WTC11 (cell line): ENCODE measurements around the gene PPIP5K2. TPM values are rescaled to one million over a fixed set of nuclear protein-coding genes. Genes with fewer than 3 reads are reported as not detected.
"Not testable (repeated sequence)": the region's sequence is repeated elsewhere in the genome, so short reads cannot be mapped to it uniquely, and the experiment has no call there.

Source experiments
- ATAC-seq: fragments of 200-7000 bp; cut with Tn5 transposase; 2 replicates; pipeline ENCODE4 v1.10.0; 2021; ENCODE audit warnings: mild to moderate bottlenecking, moderate library complexity
- CTCF ChIA-PET: fragments of 300-600 bp; sonication (Branson Sonifier 250); formaldehyde crosslinking; loops from one replicate; lab custom pipeline; 2021; ENCODE audit warnings: antibody characterized with exemption; lab: Charles Lee
- POLR2A ChIA-PET: fragments of 350-600 bp; sonication (Branson Sonifier 250); formaldehyde crosslinking; loops from one replicate; lab custom pipeline; 2021; ENCODE audit warnings: antibody characterized with exemption; lab: Charles Lee
- DNase-seq: peaks from one replicate; pipeline ENCODE4 v3.0.0; 2021; ENCODE audit warnings: low spot score
- H3K27ac Mint-ChIP-seq: 2 replicates; pipeline ENCODE4 v1.8.0; 2021; ENCODE audit warnings: mixed read lengths
- H3K27me3 Mint-ChIP-seq: 2 replicates; pipeline ENCODE4 v1.8.0; 2021; ENCODE audit warnings: low read depth, mild to moderate bottlenecking, moderate library complexity, mixed read lengths
- H3K36me3 Mint-ChIP-seq: 2 replicates; pipeline ENCODE4 v1.8.0; 2021; ENCODE audit warnings: mixed read lengths
- H3K4me1 Mint-ChIP-seq: 2 replicates; pipeline ENCODE4 v1.8.0; 2022; ENCODE audit warnings: mixed read lengths
- H3K4me3 Mint-ChIP-seq: 2 replicates; pipeline ENCODE4 v1.8.0; 2021; ENCODE audit warnings: mild to moderate bottlenecking, moderate library complexity, mixed read lengths
- H3K9me3 Mint-ChIP-seq: 2 replicates; pipeline ENCODE4 v1.8.0; 2021; ENCODE audit warnings: mixed read lengths
- CBFB ChIP-seq: sonication (generic); formaldehyde crosslinking; IDR thresholded peaks from 2 replicates; pipeline ENCODE4 v1.8.1; 2022; ENCODE audit warnings: mild to moderate bottlenecking, low read depth, missing genetic modification reagents
- CTCF ChIP-seq: fragments of 200-600 bp; IDR thresholded peaks from 2 replicates; pipeline ENCODE4 v1.8.0; 2022; ENCODE audit warnings: antibody characterized with exemption
- ERG ChIP-seq: fragments of 250-450 bp; sonication (Bioruptor Pico); IDR thresholded peaks from 2 replicates; pipeline ENCODE4 v1.8.0; 2021; ENCODE audit warnings: mild to moderate bottlenecking
- HMGA2 ChIP-seq: fragments of 250-450 bp; sonication (Bioruptor Pico); IDR thresholded peaks from 2 replicates; pipeline ENCODE4 v1.4.0; 2021; ENCODE audit warnings: mild to moderate bottlenecking, moderate library complexity
- IRF2 ChIP-seq: sonication (generic); formaldehyde crosslinking; IDR thresholded peaks from 2 replicates; pipeline ENCODE4 v1.8.0; 2022; ENCODE audit warnings: low read depth, missing genetic modification reagents, borderline replicate concordance
- NFATC4 ChIP-seq: fragments of 250-450 bp; sonication (Bioruptor Pico); IDR thresholded peaks from 2 replicates; pipeline ENCODE4 v1.9.0; 2021; ENCODE audit warnings: mild to moderate bottlenecking
- NFE2L1 ChIP-seq: sonication (generic); formaldehyde crosslinking; IDR thresholded peaks from 2 replicates; pipeline ENCODE4 v1.8.1; 2023; ENCODE audit warnings: missing genetic modification reagents
- NFYB ChIP-seq: sonication (generic); formaldehyde crosslinking; conservative IDR thresholded peaks from 2 replicates; pipeline ENCODE4 v1.8.0; 2022; ENCODE audit warnings: low read depth, missing genetic modification reagents
- NR3C1 ChIP-seq: sonication (generic); formaldehyde crosslinking; conservative IDR thresholded peaks from 2 replicates; pipeline ENCODE4 v1.8.1; 2023; ENCODE audit warnings: low read depth, mild to moderate bottlenecking, missing genetic modification reagents
- TCF7 ChIP-seq: sonication (generic); formaldehyde crosslinking; IDR thresholded peaks from 2 replicates; pipeline ENCODE4 v1.8.0; 2022; ENCODE audit warnings: mild to moderate bottlenecking, low read depth, missing genetic modification reagents, moderate library complexity
- USF1 ChIP-seq: sonication (generic); formaldehyde crosslinking; IDR thresholded peaks from 2 replicates; pipeline ENCODE4 v1.8.0; 2022; ENCODE audit warnings: mild to moderate bottlenecking, missing genetic modification reagents
- ZMAT4 ChIP-seq: fragments of 250-450 bp; sonication (Bioruptor Pico); IDR thresholded peaks from 2 replicates; pipeline ENCODE4 v1.9.0; 2021; ENCODE audit warnings: mild to moderate bottlenecking
- ZNF138 ChIP-seq: sonication (generic); formaldehyde crosslinking; conservative IDR thresholded peaks from 2 replicates; pipeline ENCODE4 v1.8.1; 2022; ENCODE audit warnings: mild to moderate bottlenecking, moderate library complexity, missing genetic modification reagents
- ZNF263 ChIP-seq: sonication (generic); formaldehyde crosslinking; IDR thresholded peaks from 2 replicates; pipeline ENCODE4 v1.8.1; 2022; ENCODE audit warnings: low read depth, mild to moderate bottlenecking, moderate library complexity, missing genetic modification reagents
- ZNF281 ChIP-seq: sonication (generic); formaldehyde crosslinking; IDR thresholded peaks from 2 replicates; pipeline ENCODE4 v1.8.0; 2023; ENCODE audit warnings: mild to moderate bottlenecking, missing genetic modification reagents
- ZNF396 ChIP-seq: fragments of 250-450 bp; sonication (Bioruptor Pico); IDR thresholded peaks from 2 replicates; pipeline ENCODE4 v1.8.0; 2021; ENCODE audit warnings: mild to moderate bottlenecking, moderate library complexity, borderline replicate concordance
- ZSCAN18 ChIP-seq: fragments of 250-450 bp; sonication (Bioruptor Pico); IDR thresholded peaks from 2 replicates; pipeline ENCODE4 v2.1.2; 2022; ENCODE audit warnings: mild to moderate bottlenecking, moderate library complexity
- total RNA-seq: library from RNA; stranded (reverse); gene quantifications from 3 replicates; pipeline ENCODE4 v1.2.3, GENCODE V29; 2021

The PPIP5K2 gene
- total RNA-seq, 1 experiment from 2014 or later = 67.6 TPM

GRCh38 chr5:103139264-103139865, 19.3 kb downstream of the PPIP5K2 start:
- POLR2A ChIA-PET = no interaction called here
- no peak overlapping the region for H3K4me3 Mint-ChIP-seq
- peak; percentile 80 for DNase-seq
- H3K27ac Mint-ChIP-seq = no peak overlapping the region
- ATAC-seq = peak; percentile 96
- H3K4me1 Mint-ChIP-seq = no peaks in the 10 kb centered on the region
- no peaks in the 10 kb centered on the region for H3K27me3 Mint-ChIP-seq
- no peak for TF ChIP-seq NR3C1 (CRISPR knock-in tag)
- peak; percentile 91 for TF ChIP-seq CTCF
- H3K36me3 Mint-ChIP-seq = peaks cover 36% of the 10 kb centered on the region
- CTCF ChIA-PET = interaction anchor here (0.6 to 1.6 kb wide), 15 partner anchors 11 to 562 kb away, joined by 3 to 11 read pairs (median 4); partner anchors contain the start of genes MACIR and PPIP5K2
- peaks cover 6% of the 10 kb centered on the region; the same call in 1 of the 2 replicates for H3K9me3 Mint-ChIP-seq

- CTCF ChIA-PET, H3K27me3 Mint-ChIP-seq, H3K27ac Mint-ChIP-seq, H3K9me3 Mint-ChIP-seq, POLR2A ChIA-PET, DNase-seq, ATAC-seq, H3K4me3 Mint-ChIP-seq, H3K4me1 Mint-ChIP-seq: not testable (repeated sequence)
- peaks cover 23% of the 10 kb centered on the region for H3K36me3 Mint-ChIP-seq
Measured at GRCh38 chr5:103142132-103142531, 22.0 kb downstream of the PPIP5K2 start.

- TF ChIP-seq TCF7 (CRISPR knock-in tag) (no peak), ZNF263 (CRISPR knock-in tag) (no peak), IRF2 (CRISPR knock-in tag) (no peak), NFE2L1 (CRISPR knock-in tag) (no peak), ZNF281 (CRISPR knock-in tag) (no peak), ZNF138 (CRISPR knock-in tag) (no peak), USF1 (CRISPR knock-in tag) (no peak), ERG (no peak), CBFB (no peak), ZNF396 (CRISPR knock-in tag) (no peak)
- ATAC-seq = no peak
- H3K9me3 Mint-ChIP-seq = peaks cover 6% of the 10 kb centered on the region; the same call in 1 of the 2 replicates
- ChIA-PET POLR2A (no interaction called here), CTCF (interaction anchor here (0.8 kb wide), 1 partner anchor 114 kb away, joined by 3 read pairs; no protein-coding TSS in a partner anchor)
- no peaks in the 10 kb centered on the region for H3K27me3 Mint-ChIP-seq
- H3K36me3 Mint-ChIP-seq = peaks cover 14% of the 10 kb centered on the region
- H3K27ac Mint-ChIP-seq = no peak overlapping the region
- no peak overlapping the region for H3K4me3 Mint-ChIP-seq
- no peak for DNase-seq
- no peaks in the 10 kb centered on the region for H3K4me1 Mint-ChIP-seq
Measured at GRCh38 chr5:103145196-103145595, 25.1 kb downstream of the PPIP5K2 start.

GRCh38 chr5:103148213-103148612, 28.1 kb downstream of the PPIP5K2 start:
- H3K4me3 Mint-ChIP-seq = no peak overlapping the region
- POLR2A ChIA-PET = no interaction called here
- H3K9me3 Mint-ChIP-seq = no peaks in the 10 kb centered on the region
- peaks cover 7% of the 10 kb centered on the region; the same call in 1 of the 2 replicates for H3K36me3 Mint-ChIP-seq
- no peak overlapping the region for H3K27ac Mint-ChIP-seq
- CTCF ChIA-PET = no interaction called here
- DNase-seq (no peak), ATAC-seq (no peak)
- no peaks in the 10 kb centered on the region for H3K4me1 Mint-ChIP-seq
- no peaks in the 10 kb centered on the region for H3K27me3 Mint-ChIP-seq
- TF ChIP-seq HMGA2 = no peak
- no peak for TF ChIP-seq ZSCAN18 (CRISPR knock-in tag)
- no peak for TF ChIP-seq NFYB (CRISPR knock-in tag)
- no peak for TF ChIP-seq USF1 (CRISPR knock-in tag)
- TF ChIP-seq NFATC4 (CRISPR knock-in tag) = no peak
- no peak for TF ChIP-seq ZMAT4 (CRISPR knock-in tag)
